Hematopoietic multipotent progenitor cell treated with erythropoietin and hydrocortisone succinate and interleukin-3 and kit ligand, for 17 days (in vitro differentiated cells): Measurements from ENCODE around the gene KYNU.
"Not testable (repeated sequence)": the region's sequence is repeated elsewhere in the genome, so short reads cannot be mapped to it uniquely, and the experiment has no call there.

ENCODE experiments used
- DNase-seq: peaks from one replicate; pipeline ENCODE4 v3.0.0-alpha.2; 2015; ENCODE audit warnings: low spot score

Gene KYNU

GRCh38 chr2:142871396-142871795, 6.1 kb upstream of the KYNU start:
- no peak for DNase-seq

- DNase-seq = no peak
These were observed 4.4 kb upstream of the KYNU start for GRCh38 chr2:142872882-142873724.

- no peak for DNase-seq
These were observed 3.6 kb upstream of the KYNU start for GRCh38 chr2:142873831-142874287.

GRCh38 chr2:142874293-142874814, 3.1 kb upstream of the KYNU start:
- DNase-seq = no peak

GRCh38 chr2:142875010-142875409, 2.5 kb upstream of the KYNU start:
- DNase-seq = no peak

- no peak for DNase-seq
These were observed 1.8 kb upstream of the KYNU start for GRCh38 chr2:142875652-142876051.

GRCh38 chr2:142876423-142876822, 1.0 kb upstream of the KYNU start:
- DNase-seq = no peak

- DNase-seq = no peak
These were observed 691 bp downstream of the KYNU start for GRCh38 chr2:142878031-142878678.

GRCh38 chr2:142879151-142879550, 1.7 kb downstream of the KYNU start:
- DNase-seq = no peak

- DNase-seq = no peak
These were observed 2.8 kb downstream of the KYNU start for GRCh38 chr2:142880279-142880678.

- DNase-seq = no peak
These were observed 4.2 kb downstream of the KYNU start for GRCh38 chr2:142881619-142882018.

GRCh38 chr2:142882500-142882899, 5.0 kb downstream of the KYNU start:
- DNase-seq = not testable (repeated sequence)

GRCh38 chr2:142883526-142883925, 6.1 kb downstream of the KYNU start:
- DNase-seq = no peak

GRCh38 chr2:142885543-142885942, 8.1 kb downstream of the KYNU start:
- no peak for DNase-seq

- no peak for DNase-seq
These were observed 15.3 kb downstream of the KYNU start for GRCh38 chr2:142892715-142893114.

- DNase-seq = no peak
These were observed 15.8 kb downstream of the KYNU start for GRCh38 chr2:142893241-142893640.

- DNase-seq = no peak
These were observed 20.3 kb downstream of the KYNU start for GRCh38 chr2:142897807-142898206.

GRCh38 chr2:142900327-142900726, 22.9 kb downstream of the KYNU start:
- DNase-seq = not testable (repeated sequence)

- no peak for DNase-seq
These were observed 24.3 kb downstream of the KYNU start for GRCh38 chr2:142901780-142902179.

GRCh38 chr2:142903726-142904125, 26.3 kb downstream of the KYNU start:
- DNase-seq = not testable (repeated sequence)

- DNase-seq = no peak
These were observed 30.2 kb downstream of the KYNU start for GRCh38 chr2:142907653-142908052.

- DNase-seq = no peak
These were observed 37.2 kb downstream of the KYNU start for GRCh38 chr2:142914507-142915313.
